GM12874 (cell line): ENCODE results near the gene EBLN1.

Experiments
- TF ChIP-seq, protein P1 (sequence below): IDR thresholded peaks from 2 replicates; pipeline ENCODE4 v1.5.1; 2011; ENCODE audit warnings: low read depth, mild to moderate bottlenecking, control low read depth, low read length, moderate library complexity; ENCODE audit not compliant: insufficient read depth

The EBLN1 gene

DNA sequence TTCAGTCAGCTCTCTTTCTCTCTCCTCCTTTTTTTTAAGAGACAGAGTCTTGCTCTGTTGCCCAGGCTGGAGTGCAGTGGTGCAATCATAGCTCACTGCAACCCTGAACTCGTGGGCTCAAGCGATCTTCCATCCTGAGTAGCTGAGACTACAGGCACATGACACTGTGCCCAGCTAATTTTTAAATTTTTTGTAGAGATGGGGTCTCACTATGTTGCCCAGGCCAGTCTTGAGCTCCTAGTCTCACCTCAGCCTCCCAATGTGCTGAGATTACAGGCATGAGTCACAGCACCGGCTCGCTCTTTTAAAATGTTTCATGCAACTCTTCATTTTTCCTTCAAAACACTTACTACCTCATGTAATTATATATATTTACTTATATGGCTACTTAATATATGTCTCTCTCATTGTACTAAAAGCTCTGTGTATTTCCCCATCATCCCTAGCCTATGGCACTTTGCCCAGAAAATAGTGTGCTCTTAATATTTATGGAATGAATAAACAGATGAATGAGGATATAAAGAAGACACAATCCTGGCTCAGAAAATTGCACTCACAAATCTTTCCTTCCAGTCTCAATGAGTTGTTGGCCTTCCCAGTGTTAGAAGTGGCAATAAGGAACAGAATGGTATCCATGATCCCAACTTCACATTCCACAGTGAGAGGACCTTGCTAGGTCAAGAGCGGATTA, 33.9 kb downstream of the EBLN1 start:
- TF ChIP-seq, protein P1, sequence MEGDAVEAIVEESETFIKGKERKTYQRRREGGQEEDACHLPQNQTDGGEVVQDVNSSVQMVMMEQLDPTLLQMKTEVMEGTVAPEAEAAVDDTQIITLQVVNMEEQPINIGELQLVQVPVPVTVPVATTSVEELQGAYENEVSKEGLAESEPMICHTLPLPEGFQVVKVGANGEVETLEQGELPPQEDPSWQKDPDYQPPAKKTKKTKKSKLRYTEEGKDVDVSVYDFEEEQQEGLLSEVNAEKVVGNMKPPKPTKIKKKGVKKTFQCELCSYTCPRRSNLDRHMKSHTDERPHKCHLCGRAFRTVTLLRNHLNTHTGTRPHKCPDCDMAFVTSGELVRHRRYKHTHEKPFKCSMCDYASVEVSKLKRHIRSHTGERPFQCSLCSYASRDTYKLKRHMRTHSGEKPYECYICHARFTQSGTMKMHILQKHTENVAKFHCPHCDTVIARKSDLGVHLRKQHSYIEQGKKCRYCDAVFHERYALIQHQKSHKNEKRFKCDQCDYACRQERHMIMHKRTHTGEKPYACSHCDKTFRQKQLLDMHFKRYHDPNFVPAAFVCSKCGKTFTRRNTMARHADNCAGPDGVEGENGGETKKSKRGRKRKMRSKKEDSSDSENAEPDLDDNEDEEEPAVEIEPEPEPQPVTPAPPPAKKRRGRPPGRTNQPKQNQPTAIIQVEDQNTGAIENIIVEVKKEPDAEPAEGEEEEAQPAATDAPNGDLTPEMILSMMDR = no peak

- TF ChIP-seq, protein P1 = no peak
These were observed 37.1 kb downstream of the EBLN1 start for GRCh38 chr10:22180724-22181123.

DNA sequence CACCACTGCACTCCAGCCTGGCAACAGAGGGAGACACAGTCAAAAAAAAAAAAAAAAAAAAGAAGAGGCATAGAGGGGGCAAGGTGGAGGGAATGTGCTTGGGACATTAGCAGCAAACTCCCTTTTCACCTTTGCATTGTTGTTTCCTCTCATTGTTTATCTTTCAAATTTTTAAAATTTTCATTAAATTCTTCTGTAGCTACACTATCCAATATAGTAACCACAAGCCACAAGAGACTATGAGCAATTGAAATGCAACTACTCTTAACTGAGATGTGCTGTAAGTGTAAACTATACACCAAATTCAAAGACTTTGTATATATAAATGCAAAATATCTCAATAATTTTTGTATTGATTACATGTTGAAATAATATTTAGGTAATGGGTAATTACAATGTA, 43.4 kb downstream of the EBLN1 start:
- TF ChIP-seq, protein P1 = no peak

GRCh38 chr10:22171131-22171530, 46.7 kb downstream of the EBLN1 start:
- TF ChIP-seq, protein P1 = no peak

GRCh38 chr10:22170582-22170981, 47.2 kb downstream of the EBLN1 start:
- TF ChIP-seq, protein P1 = no peak

DNA sequence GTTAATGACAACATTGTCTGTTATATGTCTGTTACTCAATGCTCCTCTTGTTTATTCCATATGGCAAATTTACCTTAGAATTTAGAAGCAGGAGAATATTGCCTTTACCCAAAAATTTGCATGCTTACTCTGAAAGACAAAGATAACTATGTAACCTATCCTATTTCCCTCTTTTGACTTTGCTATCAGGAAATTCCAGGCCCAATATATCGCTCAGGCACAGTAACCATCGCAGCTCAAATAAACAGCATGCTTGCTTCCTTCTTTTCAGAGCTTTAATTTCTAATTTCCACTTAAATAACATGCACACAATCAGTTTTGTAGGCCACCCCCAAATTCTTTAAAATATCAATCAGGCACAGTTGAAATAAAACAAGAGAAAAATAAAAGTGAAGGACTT, 57.8 kb downstream of the EBLN1 start:
- TF ChIP-seq, protein P1 = no peak

DNA sequence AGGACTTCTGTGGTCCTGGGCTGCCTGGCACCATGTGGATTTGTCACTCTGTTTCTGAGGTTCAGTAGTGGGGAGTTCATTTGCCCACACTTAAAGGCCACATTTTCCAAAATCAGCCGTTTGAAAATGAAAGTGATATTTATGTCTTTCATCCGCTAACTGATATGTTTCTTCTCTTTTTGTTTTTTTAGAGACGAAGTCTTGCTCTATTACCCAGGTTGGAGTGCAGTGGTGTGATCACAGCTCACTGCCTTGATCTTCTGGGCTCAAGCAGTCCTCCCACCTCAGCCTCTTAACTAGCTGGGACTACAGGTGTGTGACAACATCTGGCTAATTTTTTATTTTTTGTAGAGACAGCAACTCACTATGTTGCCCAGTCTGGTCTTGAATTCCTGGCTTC, 58.6 kb downstream of the EBLN1 start:
- TF ChIP-seq, protein P1 = no peak
